ENCODE results near the gene FLT1. TPM values are rescaled to one million over a fixed set of nuclear protein-coding genes. Genes with fewer than 3 reads are reported as not detected.

The FLT1 gene
- polyA plus RNA-seq, 1 donor (not counting 4 experiments of a cell fraction or from before 2014, with no cell fraction given): 0.01 TPM

DNA sequence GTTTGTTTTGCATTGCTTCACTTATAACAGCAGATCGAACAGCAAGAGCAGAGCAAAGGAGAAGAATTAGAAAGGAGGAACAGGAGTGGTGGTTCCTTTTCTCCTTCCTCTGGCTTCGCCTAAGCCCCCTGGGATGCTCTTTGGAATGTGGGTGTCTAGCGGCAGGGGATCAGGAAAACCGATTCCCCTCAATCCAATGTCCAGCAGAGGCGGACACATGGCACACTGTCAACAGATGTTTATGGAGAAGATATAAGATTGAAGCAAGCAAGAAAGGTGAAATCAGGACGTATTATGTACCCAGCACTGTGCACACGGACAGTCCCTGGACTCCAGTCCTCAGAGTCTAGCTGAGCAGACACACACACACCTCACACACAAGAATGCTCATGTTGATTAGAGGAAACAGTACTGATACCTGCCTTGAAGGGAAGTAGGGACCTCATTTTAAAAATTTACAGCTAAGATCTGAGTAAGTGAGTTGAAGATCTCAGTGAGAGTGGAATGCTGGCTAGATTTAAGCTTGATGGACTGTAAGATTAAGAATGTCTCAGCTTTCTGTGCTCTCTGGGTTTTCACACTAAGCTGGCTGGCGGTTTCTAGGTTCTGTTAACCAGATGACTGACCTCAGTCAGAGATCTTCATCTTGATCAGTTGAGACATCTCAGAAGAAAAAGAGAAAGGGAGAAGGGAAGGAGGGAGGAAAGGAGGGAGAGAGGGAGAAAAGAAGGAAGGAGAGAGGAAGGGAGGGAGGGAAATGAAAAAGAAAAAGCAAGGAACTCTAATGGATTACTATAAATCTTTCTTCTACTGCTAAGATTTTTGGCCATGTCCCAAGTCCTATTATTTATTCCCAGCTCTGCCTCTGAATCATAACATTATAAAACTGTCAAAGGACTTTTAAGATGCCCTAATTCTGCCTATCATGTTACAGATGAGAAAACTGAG is 44.8 kb downstream of the FLT1 start:
- FAIRE-seq (no peak), DNase-seq (ENCODE audit: low read depth, low spot score) (no peak)
- TF ChIP-seq, protein P1, sequence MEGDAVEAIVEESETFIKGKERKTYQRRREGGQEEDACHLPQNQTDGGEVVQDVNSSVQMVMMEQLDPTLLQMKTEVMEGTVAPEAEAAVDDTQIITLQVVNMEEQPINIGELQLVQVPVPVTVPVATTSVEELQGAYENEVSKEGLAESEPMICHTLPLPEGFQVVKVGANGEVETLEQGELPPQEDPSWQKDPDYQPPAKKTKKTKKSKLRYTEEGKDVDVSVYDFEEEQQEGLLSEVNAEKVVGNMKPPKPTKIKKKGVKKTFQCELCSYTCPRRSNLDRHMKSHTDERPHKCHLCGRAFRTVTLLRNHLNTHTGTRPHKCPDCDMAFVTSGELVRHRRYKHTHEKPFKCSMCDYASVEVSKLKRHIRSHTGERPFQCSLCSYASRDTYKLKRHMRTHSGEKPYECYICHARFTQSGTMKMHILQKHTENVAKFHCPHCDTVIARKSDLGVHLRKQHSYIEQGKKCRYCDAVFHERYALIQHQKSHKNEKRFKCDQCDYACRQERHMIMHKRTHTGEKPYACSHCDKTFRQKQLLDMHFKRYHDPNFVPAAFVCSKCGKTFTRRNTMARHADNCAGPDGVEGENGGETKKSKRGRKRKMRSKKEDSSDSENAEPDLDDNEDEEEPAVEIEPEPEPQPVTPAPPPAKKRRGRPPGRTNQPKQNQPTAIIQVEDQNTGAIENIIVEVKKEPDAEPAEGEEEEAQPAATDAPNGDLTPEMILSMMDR (optimal IDR thresholded peaks at IDR 0.05 in 1 of 3, IDR thresholded peaks at IDR 0.05 in 1 of 3, conservative IDR thresholded peaks at IDR 0.05 in 1 of 3; ENCODE audit: extremely low read depth in 1 of 3, insufficient read depth in 2 of 3, low read length in 3 of 3): no peak
- no peak for TF ChIP-seq EZH2 (IDR thresholded peaks at IDR 0.05; ENCODE audit: low read length)
- dilution Hi-C loops (cut with MboI; ENCODE audit: extremely low pct_ligation_motif_present, low sequenced_read_pairs): no loop called here
- Histone ChIP-seq H3K27ac (ENCODE audit: control insufficient read depth, insufficient read depth, low read length) (no peak overlapping the region), H2AFZ (ENCODE audit: control insufficient read depth, low read length) (no peak overlapping the region), H3K4me2 (ENCODE audit: control insufficient read depth, extremely low read depth, insufficient read depth, low read depth, low read length) (no peak overlapping the region), H3K4me3 (ENCODE audit: control insufficient read depth in 2 of 3, extremely low read depth in 1 of 3, insufficient read depth in 2 of 3, low read depth in 1 of 3, low read length in 3 of 3) (no peak overlapping the region), H3K9me1 (ENCODE audit: control insufficient read depth, extremely low read depth, insufficient read depth, low read length) (no peaks in the 10 kb centered on the region), H4K20me1 (ENCODE audit: control insufficient read depth, extremely low read depth, insufficient read depth, low read length) (no peaks in the 10 kb centered on the region), H3K4me1 (ENCODE audit: control insufficient read depth, extremely low read depth, insufficient read depth, low read length) (no peaks in the 10 kb centered on the region), H3K9ac (ENCODE audit: control insufficient read depth, extremely low read depth, insufficient read depth, low read length) (no peak overlapping the region), H3K27me3 (ENCODE audit: control insufficient read depth, extremely low read depth, insufficient read depth, low read length) (peaks cover 5% of the 10 kb centered on the region), H3K36me3 (ENCODE audit: control insufficient read depth in 2 of 2, extremely low read depth in 1 of 2, insufficient read depth in 2 of 2, low read length in 2 of 2) (no peaks in the 10 kb centered on the region), H3K79me2 (ENCODE audit: control insufficient read depth, insufficient read depth, low read length) (no peaks in the 10 kb centered on the region), H3K9me3 (ENCODE audit: control insufficient read depth, low read depth, low read length) (no peaks in the 10 kb centered on the region)

DNA sequence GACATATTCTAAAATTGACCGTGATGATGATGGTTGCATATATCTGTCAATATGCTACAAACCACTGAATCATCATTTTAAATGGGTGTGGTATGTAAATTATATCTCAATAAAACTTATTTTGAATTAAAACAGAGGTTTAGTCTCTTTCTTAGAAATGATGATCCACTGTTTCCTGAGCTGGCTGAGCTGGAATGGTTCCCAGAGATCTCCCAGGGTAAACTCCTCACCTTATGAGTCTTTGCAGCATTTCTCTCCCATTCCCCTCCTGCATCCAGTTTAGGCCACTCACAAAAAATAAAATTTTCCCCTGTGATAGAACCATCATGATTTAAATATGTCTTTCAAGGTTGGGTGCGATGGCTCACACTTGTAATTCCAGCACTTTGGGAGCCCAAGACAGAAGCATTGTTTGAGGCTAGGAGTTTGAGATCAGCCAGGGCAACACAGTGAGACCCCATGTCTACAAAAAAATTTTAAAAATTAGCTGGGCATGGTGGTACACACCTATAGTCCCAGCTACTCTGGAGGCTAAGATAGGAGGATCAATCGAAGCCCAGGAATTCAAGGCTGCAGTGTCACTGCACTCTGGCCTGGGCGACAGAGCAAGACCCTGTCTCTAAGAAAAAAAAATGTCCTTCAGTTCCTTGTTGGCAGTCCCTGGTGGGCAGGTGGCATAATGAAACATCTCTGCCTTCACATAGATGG is 46.1 kb downstream of the FLT1 start:
- Histone ChIP-seq H3K27ac (ENCODE audit: control insufficient read depth, insufficient read depth, low read length) (no peak overlapping the region), H3K9ac (ENCODE audit: control insufficient read depth, extremely low read depth, insufficient read depth, low read length) (no peak overlapping the region), H3K4me3 (ENCODE audit: control insufficient read depth in 2 of 3, extremely low read depth in 1 of 3, insufficient read depth in 2 of 3, low read depth in 1 of 3, low read length in 3 of 3) (no peak overlapping the region), H3K79me2 (ENCODE audit: control insufficient read depth, insufficient read depth, low read length) (no peaks in the 10 kb centered on the region), H3K27me3 (ENCODE audit: control insufficient read depth, extremely low read depth, insufficient read depth, low read length) (peaks cover 2% of the 10 kb centered on the region), H3K9me1 (ENCODE audit: control insufficient read depth, extremely low read depth, insufficient read depth, low read length) (no peaks in the 10 kb centered on the region), H3K9me3 (ENCODE audit: control insufficient read depth, low read depth, low read length) (no peaks in the 10 kb centered on the region), H3K4me2 (ENCODE audit: control insufficient read depth, extremely low read depth, insufficient read depth, low read depth, low read length) (no peak overlapping the region), H3K4me1 (ENCODE audit: control insufficient read depth, extremely low read depth, insufficient read depth, low read length) (no peaks in the 10 kb centered on the region), H3K36me3 (ENCODE audit: control insufficient read depth in 2 of 2, extremely low read depth in 1 of 2, insufficient read depth in 2 of 2, low read length in 2 of 2) (no peaks in the 10 kb centered on the region), H2AFZ (ENCODE audit: control insufficient read depth, low read length) (no peak overlapping the region), H4K20me1 (ENCODE audit: control insufficient read depth, extremely low read depth, insufficient read depth, low read length) (no peaks in the 10 kb centered on the region)
- no peak for TF ChIP-seq EZH2 (IDR thresholded peaks at IDR 0.05; ENCODE audit: low read length)
- TF ChIP-seq, protein P1 (optimal IDR thresholded peaks at IDR 0.05 in 1 of 3, IDR thresholded peaks at IDR 0.05 in 1 of 3, conservative IDR thresholded peaks at IDR 0.05 in 1 of 3; ENCODE audit: extremely low read depth in 1 of 3, insufficient read depth in 2 of 3, low read length in 3 of 3): no peak
- DNase-seq (ENCODE audit: low read depth, low spot score) (no peak), FAIRE-seq (no peak)
- dilution Hi-C loops (cut with MboI; ENCODE audit: extremely low pct_ligation_motif_present, low sequenced_read_pairs): no loop called here
